GM19467 (cell line): Measurements from ENCODE around the gene HLA-DMB.
A peak's percentile ranks its signal among the peaks of the same experiment; 100 is the strongest.

Experiments used
- ATAC-seq: cut with Tn5 transposase; IDR thresholded peaks from one replicate; pipeline ENCODE4 v1.9.1; 2021; ENCODE audit warnings: mild to moderate bottlenecking, moderate library complexity; ENCODE audit not compliant: unreplicated experiment

The HLA-DMB gene

GRCh38 chr6:32972353-32973143, 31.7 kb upstream of the HLA-DMB start:
- peak; percentile 0 for ATAC-seq

GRCh38 chr6:32971581-32972352, 30.9 kb upstream of the HLA-DMB start:
- ATAC-seq = peak; percentile 42

GRCh38 chr6:32971242-32971580, 30.4 kb upstream of the HLA-DMB start:
- ATAC-seq = no peak

- no peak for ATAC-seq
Measured at GRCh38 chr6:32970413-32971241, 29.8 kb upstream of the HLA-DMB start.

GRCh38 chr6:32969685-32970412, 29.0 kb upstream of the HLA-DMB start:
- ATAC-seq = no peak

GRCh38 chr6:32968867-32969684, 28.2 kb upstream of the HLA-DMB start:
- no peak for ATAC-seq

- peak; percentile 31 for ATAC-seq
Measured at GRCh38 chr6:32968093-32968866, 27.5 kb upstream of the HLA-DMB start, which contains the start of gene BRD2. Gene BRD2, plus strand, starts transcription at chr6:32968594. Its CDS starts 4,305 bp downstream, at chr6:32972899.

GRCh38 chr6:32967151-32968091, 26.6 kb upstream of the HLA-DMB start:
- no peak for ATAC-seq

GRCh38 chr6:32964776-32965175, 23.9 kb upstream of the HLA-DMB start:
- ATAC-seq = no peak

- no peak for ATAC-seq
Measured at GRCh38 chr6:32963866-32964265, 23.0 kb upstream of the HLA-DMB start.

GRCh38 chr6:32962213-32962826, 21.5 kb upstream of the HLA-DMB start:
- no peak for ATAC-seq

- no peak for ATAC-seq
Measured at GRCh38 chr6:32960563-32960962, 19.7 kb upstream of the HLA-DMB start.

GRCh38 chr6:32956176-32956575, 15.3 kb upstream of the HLA-DMB start:
- ATAC-seq = no peak

GRCh38 chr6:32954986-32955802, 14.4 kb upstream of the HLA-DMB start:
- ATAC-seq = no peak

GRCh38 chr6:32954267-32954666, 13.4 kb upstream of the HLA-DMB start:
- ATAC-seq = no peak

- ATAC-seq = no peak
Measured at GRCh38 chr6:32953775-32954174, 12.9 kb upstream of the HLA-DMB start.
